Body of pancreas (tissue), 4 donors: ENCODE data around the gene CDK1. TPM values are rescaled to one million over a fixed set of nuclear protein-coding genes. Genes with fewer than 3 reads are reported as not detected.

ENCODE experiments used
- ATAC-seq: fragments of 150-250 bp; one replicate; pipeline ENCODE4 v1.9.1; 2016
- DNase-seq, 4 donors: peaks; one replicate each; pipeline ENCODE4 v3.0.0-alpha.2; 2019
- H3K27ac ChIP-seq, 4 donors: fragments of 200-600 bp; sonication (generic); 1 replicate in 3 of 4; 2 replicates in 1 of 4; pipeline versions ENCODE4 v1.5.1 to v1.6.1; 2016 to 2019; ENCODE audit warnings: mild to moderate bottlenecking in 1 of 4, mixed read lengths in 1 of 4, moderate library complexity in 1 of 4
- H3K27me3 ChIP-seq, 2 donors: fragments of 200-600 bp; sonication (generic); one replicate each; pipeline ENCODE4 v1.6.0; 2016; ENCODE audit warnings: mild to moderate bottlenecking in 1 of 2
- H3K36me3 ChIP-seq, 2 donors: fragments of 200-600 bp; sonication (generic); replicated peaks in 1 of 2; 2 replicates each; pipeline ENCODE4 v1.5.1; 2016; ENCODE audit warnings: low read depth in 2 of 2; ENCODE audit not compliant: insufficient read depth in 1 of 2
- H3K4me1 ChIP-seq: fragments of 200-600 bp; sonication (generic); one replicate; pipeline ENCODE4 v1.6.0; 2016
- H3K4me3 ChIP-seq, 2 donors: fragments of 200-600 bp; sonication (generic); 1 replicate in 1 of 2; 2 replicates in 1 of 2; pipeline ENCODE4 v1.5.1; 2016 to 2019
- H3K9me3 ChIP-seq, 3 donors: fragments of 200-600 bp; sonication (generic); 1 replicate in 2 of 3; 2 replicates in 1 of 3; pipeline ENCODE4 v1.5.1; 2016
- POLR2A ChIP-seq, 3 donors: fragments of 450-650 bp; IDR thresholded peaks; one replicate each; pipeline ENCODE4 v1.6.1; 2016; ENCODE audit warnings: antibody characterized with exemption in 3 of 3, mild to moderate bottlenecking in 2 of 3
- WGBS, 2 donors: methylation state at CpG; one replicate each; pipeline ENCODE4 v1.1.5; 2017; 5-methylcytosine and 5-hydroxymethylcytosine counted together
- intact Hi-C: fragments of 100-400 bp; cut with DNase I; formaldehyde crosslinking; loops from one replicate; pipeline ENCODE4 v1.15.1; 2023
- total RNA-seq, 2 donors: library from RNA; depleted of rRNA; stranded (reverse); fragments of >200 nt; gene quantifications; one replicate each; pipeline ENCODE4 v1.1.0, GENCODE V29; 2016
- TF ChIP-seq, protein P1 (sequence below), 7 experiments: fragments of 450-650 bp in 4 of 7; fragments of 200-600 bp in 3 of 7; sonication (generic) in 3 of 7; IDR thresholded peaks; one replicate each; pipeline ENCODE4 v1.5.1; 2016 to 2019; ENCODE audit warnings: antibody characterized with exemption in 7 of 7

The CDK1 gene
- total RNA-seq, 2 donors from 2014 or later, result 0.66 TPM; not detected in 1

DNA sequence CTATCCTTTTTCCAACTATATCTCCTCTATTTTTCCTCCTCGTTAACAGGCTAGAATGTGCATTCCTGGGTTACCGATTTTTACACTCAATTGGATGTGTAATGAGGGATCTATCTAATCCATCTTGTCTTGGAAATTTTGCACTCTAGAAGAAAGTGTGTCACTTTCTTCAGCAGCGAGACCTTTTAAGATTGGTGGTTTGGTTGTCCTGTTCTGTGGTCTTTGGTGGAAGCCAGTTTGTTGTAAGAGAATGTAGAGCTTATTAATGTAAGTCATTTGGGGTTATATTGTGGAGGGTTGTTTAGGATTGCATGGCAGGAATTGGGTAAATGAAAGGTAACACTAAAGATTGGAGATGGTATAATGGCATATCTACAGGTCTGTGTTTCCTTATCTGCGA is 16.7 kb downstream of the CDK1 start:
- H3K27me3 ChIP-seq, result no peaks in the 10 kb centered on the region
- 97 to 98% methylated on average over 4 of the region's 4 CpGs for WGBS, 2 donors
- no peak for ATAC-seq
- no peaks in the 10 kb centered on the region for H3K4me1 ChIP-seq
- TF ChIP-seq, protein P1, sequence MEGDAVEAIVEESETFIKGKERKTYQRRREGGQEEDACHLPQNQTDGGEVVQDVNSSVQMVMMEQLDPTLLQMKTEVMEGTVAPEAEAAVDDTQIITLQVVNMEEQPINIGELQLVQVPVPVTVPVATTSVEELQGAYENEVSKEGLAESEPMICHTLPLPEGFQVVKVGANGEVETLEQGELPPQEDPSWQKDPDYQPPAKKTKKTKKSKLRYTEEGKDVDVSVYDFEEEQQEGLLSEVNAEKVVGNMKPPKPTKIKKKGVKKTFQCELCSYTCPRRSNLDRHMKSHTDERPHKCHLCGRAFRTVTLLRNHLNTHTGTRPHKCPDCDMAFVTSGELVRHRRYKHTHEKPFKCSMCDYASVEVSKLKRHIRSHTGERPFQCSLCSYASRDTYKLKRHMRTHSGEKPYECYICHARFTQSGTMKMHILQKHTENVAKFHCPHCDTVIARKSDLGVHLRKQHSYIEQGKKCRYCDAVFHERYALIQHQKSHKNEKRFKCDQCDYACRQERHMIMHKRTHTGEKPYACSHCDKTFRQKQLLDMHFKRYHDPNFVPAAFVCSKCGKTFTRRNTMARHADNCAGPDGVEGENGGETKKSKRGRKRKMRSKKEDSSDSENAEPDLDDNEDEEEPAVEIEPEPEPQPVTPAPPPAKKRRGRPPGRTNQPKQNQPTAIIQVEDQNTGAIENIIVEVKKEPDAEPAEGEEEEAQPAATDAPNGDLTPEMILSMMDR (IDR thresholded peaks at IDR 0.05), result no peak
- no peak for TF ChIP-seq POLR2A (IDR thresholded peaks at IDR 0.05)
- no peaks in the 10 kb centered on the region for H3K36me3 ChIP-seq
- intact Hi-C loops, result no loop called here
- H3K9me3 ChIP-seq, result no peaks in the 10 kb centered on the region
- H3K27ac ChIP-seq, result no peak overlapping the region
- H3K4me3 ChIP-seq, result no peak overlapping the region
- no peak for DNase-seq

DNA sequence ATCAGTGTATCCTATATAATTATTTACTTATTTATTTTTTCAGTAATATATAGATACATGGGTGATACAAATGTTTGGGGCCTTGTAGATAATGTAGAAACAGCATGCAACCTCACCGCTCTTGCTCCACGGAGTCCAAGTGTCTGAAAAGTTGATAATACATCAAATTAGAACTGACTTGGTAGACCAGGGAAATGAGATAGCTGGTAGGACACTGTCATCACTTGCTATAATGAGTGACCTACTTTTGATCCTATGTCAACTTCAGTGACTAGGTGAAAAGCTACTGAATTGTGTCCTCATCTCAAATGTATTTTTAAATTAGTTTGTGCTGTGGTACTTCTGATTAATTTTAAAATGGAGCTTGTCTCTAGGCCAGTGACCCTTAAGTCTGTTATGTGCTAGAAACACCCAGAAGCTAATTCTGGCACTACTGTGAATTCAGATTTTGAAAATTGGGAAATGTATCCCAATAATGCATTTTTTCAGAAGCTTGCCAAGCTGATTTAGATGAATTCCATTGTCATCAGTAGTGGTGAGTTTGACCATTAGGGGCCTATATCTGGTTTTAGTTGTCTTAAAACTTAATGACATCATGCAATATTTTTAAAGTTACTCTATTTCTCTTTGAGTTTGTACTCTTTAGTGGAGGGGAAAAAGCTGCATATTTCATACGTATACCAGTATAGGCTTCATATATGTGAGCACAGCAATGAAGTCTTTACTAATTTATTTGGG is 17.4 kb downstream of the CDK1 start:
- Histone ChIP-seq H3K36me3 (no peaks in the 10 kb centered on the region), H3K9me3 (no peaks in the 10 kb centered on the region), H3K4me1 (no peaks in the 10 kb centered on the region), H3K4me3 (no peak overlapping the region), H3K27ac (no peak overlapping the region), H3K27me3 (no peaks in the 10 kb centered on the region)
- WGBS, 2 donors, result 94 to 95% methylated on average over 3 of the region's 3 CpGs
- DNase-seq, result no peak
- TF ChIP-seq POLR2A (IDR thresholded peaks at IDR 0.05), result no peak
- TF ChIP-seq, protein P1 (IDR thresholded peaks at IDR 0.05), result no peak
- intact Hi-C loops, result no loop called here
- ATAC-seq, result no peak

DNA sequence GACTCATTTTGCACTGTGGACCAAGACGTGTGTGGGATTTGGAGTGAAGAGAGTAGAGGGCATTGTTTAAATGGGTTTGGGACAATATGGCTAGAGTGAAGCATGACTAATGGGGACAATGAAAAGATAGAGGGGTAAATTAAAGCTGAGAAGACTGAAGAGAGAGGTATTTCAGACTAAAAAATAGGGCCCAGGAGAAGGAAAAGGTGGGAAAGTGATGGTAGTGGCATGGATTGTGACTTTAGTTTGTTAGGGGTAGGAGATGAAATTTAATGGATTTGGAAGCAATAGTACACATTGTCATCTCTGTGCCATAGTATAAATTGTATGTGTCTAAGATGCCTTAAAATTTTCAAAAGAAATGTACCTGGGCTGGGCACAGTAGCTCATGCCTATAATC is 18.2 kb downstream of the CDK1 start:
- no peak overlapping the region for H3K27ac ChIP-seq
- DNase-seq (no peak), ATAC-seq (no peak)
- no peaks in the 10 kb centered on the region for H3K9me3 ChIP-seq
- WGBS, 2 donors, result 86 to 89% methylated on average over 1 of the region's 1 CpG
- no peaks in the 10 kb centered on the region for H3K27me3 ChIP-seq
- no peak overlapping the region for H3K4me3 ChIP-seq
- intact Hi-C loops, result no loop called here
- no peaks in the 10 kb centered on the region for H3K4me1 ChIP-seq
- H3K36me3 ChIP-seq, result no peaks in the 10 kb centered on the region
- TF ChIP-seq, protein P1 (IDR thresholded peaks at IDR 0.05), result no peak
- TF ChIP-seq POLR2A (IDR thresholded peaks at IDR 0.05), result no peak

DNA sequence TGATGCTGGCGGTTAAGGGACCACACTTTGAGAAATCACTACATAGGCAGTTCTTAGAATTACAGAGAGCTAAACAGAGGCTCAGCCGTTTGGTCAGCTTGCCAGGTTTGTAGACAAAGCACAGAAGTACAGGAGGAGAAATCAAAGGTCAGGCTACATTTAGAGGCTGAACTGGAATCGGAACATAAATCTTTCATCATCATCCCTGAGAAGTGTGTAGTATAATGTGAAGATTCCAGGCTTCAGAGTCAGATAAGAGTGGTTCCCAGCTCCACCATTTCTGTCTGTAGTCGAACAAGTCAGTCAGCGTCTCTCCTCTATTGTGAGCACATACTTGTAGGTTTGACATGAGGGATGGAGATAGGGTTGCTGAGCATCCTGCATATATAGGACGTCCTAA is 18.9 kb downstream of the CDK1 start:
- H3K36me3 ChIP-seq, result no peaks in the 10 kb centered on the region
- H3K4me3 ChIP-seq, result no peak overlapping the region
- DNase-seq (no peak), ATAC-seq (no peak)
- no peaks in the 10 kb centered on the region for H3K4me1 ChIP-seq
- H3K27me3 ChIP-seq, result no peaks in the 10 kb centered on the region
- 70 to 79% methylated on average over 6 of the region's 6 CpGs for WGBS, 2 donors
- TF ChIP-seq, protein P1 (IDR thresholded peaks at IDR 0.05), result no peak
- TF ChIP-seq POLR2A (IDR thresholded peaks at IDR 0.05), result no peak
- intact Hi-C loops, result no loop called here
- H3K27ac ChIP-seq, result no peak overlapping the region
- H3K9me3 ChIP-seq, result no peaks in the 10 kb centered on the region

DNA sequence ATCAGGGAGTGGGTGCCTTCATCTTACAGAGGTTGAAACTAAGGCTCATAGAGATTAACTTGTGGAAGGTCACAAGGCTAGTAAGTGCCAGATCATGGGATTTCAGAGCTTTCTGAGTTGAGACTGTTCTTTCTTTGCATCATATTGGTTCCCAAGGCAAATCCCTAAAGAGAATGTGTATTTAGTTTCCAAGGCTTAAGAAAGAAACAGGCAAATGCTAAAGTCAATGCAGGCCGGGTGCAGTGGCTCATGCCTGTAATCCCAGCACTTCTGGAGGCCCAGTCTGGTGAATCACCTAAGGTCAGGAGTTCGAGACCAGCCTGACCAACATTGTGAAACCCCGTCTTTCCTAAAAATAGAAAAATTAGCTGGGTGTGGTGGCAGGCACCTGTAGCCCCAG is 19.8 kb downstream of the CDK1 start:
- 98 to 100% methylated on average over 3 of the region's 3 CpGs for WGBS, 2 donors
- H3K4me1 ChIP-seq, result no peaks in the 10 kb centered on the region
- no peaks in the 10 kb centered on the region for H3K27me3 ChIP-seq
- TF ChIP-seq, protein P1 (IDR thresholded peaks at IDR 0.05), result no peak
- no peak for TF ChIP-seq POLR2A (IDR thresholded peaks at IDR 0.05)
- no peaks in the 10 kb centered on the region for H3K9me3 ChIP-seq
- H3K36me3 ChIP-seq, result no peaks in the 10 kb centered on the region
- intact Hi-C loops, result no loop called here
- H3K4me3 ChIP-seq, result no peak overlapping the region
- no peak for DNase-seq
- no peak overlapping the region for H3K27ac ChIP-seq
- no peak for ATAC-seq
